OCI-M2 (cell line): ENCODE measurements around the gene SOAT2.
"Not testable (repeated sequence)": the region's sequence is repeated elsewhere in the genome, so short reads cannot be mapped to it uniquely, and the experiment has no call there.

Experiments
- DNase-seq: peaks from one replicate; lab custom pipeline; 2025; ENCODE audit not compliant: unreplicated experiment; lab: John Stamatoyannopoulos, UW

The SOAT2 gene

DNA sequence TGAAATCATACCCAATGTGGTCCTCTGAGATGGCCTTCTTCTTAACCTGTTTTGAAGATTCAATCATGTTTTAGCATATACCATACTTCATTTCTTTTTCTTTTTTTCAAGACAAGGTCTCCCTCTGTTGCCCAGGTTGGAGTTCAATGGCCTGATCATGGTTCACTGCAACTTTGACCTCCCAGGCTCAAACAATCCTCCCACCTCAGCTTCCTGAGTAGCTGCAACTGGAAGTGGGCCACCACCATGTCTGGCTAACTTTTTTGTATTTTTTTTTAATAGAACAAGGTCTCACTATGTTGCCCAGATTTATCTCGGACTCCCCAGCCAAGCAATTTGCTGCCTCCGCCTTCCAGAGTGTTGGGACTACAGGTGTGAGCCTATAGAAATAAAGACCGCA, 30.4 kb downstream of the SOAT2 start:
- no peak for DNase-seq

DNA sequence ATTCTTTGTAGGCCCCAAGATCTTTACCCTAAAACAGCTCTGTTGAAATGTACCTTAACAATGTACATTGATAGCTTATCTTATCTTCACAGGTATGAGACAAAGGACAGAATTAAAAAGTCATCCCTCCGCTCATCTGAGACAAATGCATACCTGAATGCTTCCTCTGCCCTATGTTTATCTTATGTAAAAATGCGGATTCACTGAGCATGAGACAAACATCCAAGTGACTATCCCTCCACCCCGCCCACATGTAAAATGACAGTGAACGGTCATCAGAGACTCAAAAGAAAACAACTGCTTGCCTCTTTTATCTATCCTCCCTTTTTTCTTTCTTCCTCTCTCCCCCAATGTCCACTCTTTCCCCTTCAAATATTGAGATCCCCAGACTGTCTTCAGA, 40.1 kb downstream of the SOAT2 start:
- no peak for DNase-seq

DNA sequence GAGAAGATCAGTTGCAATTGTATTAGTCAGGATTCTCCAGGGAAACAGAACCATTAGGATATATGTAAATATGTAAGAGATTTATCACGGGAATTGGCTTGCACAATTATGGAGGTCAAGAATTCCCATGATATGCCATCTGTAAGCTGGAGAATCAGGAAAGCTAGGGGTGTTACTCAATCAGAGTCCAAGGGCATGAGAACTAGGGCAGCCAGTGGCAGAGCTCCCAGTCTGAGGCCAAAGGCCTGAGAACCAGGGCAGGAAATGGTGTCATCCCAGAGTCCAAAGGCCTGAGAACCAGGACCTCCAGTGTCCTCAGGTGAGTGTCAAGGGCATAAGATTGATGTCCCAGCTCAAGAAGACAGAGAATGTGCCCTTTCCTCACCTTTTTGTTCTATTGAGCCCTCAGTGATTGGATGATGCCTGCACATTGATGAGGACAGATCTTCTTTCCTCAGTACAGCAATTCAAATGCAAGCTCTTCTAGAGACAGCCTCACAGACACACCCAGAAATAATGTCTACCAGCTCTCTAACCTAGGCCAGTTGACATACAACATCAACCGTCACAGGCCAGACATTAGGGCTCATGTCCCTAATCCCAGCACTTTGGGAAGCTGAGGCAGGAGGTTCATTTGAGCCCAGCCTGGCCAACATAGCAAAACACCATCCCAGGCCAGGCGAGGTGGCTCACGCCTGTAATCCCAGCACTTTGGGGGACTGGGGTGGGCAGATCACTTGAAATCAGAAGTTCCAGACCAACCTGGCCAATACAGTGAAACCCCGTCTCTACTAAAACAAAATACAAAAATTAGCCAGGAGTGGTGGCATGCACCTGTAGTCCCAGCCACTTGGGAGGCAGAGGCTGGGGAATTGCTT, 42.3 kb downstream of the SOAT2 start:
- DNase-seq: no peak

DNA sequence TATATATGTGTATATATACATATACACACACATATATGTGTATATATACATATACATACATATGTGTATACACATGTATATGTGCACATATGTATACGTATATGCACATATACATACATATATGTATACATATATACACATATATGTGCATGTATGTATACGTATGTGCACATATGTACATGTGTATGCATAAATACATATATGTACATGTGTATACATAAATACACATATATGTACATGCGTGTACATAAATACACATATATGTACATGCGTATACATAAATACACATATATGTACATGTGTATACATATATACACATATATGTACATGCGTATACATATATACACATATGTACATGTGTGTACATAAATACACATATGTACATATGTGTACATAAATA, 43.9 kb downstream of the SOAT2 start:
- no peak for DNase-seq

DNA sequence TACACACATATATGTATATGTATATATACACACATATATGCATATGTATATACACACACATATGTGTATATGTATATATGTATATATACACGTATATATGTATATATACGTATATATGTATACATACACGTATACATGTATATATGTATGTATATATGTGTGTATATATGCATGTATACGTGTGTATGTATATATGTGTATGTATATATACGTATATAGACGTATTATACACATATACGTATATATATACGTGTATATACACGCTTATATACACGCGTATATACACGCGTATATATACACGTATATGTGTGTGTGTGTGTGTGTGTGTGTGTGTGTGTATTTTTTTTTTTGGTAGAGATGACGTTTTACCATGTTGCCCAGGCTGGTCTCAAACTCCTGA, 44.4 kb downstream of the SOAT2 start:
- DNase-seq: no peak

DNA sequence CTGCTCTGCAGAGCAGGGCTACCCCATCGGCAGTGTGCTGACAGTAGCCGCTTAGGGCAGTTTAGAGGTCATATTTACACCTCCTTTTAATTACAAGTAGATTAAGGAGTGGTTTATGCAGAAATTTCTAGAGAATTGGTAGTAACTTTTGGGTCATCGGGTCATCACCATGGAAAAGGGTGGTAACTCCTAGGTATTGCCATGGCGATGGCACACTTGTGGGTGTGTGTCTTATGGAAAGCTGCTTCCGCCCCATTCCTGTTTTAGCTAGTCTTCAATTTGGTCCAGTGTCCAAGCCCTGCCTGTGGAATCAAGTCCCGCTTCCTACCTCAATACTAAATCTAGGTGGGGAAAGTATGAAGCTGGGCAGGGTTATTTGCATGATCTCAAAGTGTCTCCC, 47.8 kb downstream of the SOAT2 start:
- DNase-seq: no peak

DNA sequence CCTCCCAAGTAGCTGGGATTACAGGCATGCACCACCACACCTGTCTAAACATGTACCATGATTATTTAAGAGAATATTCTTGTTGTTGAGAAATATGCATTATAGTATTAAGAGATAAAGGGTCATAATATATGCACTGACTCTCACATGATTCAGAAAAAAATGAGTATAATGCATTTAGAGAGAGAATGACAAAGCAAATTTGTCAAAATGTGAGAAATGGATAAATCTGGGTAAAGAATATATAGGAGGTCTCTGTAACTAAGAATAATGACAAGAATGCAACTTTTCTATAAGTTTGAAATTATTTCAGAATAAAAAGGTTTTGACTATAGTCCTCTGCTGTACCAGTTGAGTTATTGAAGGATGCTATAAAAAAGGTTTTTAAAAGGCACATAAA, 49.1 kb downstream of the SOAT2 start:
- no peak for DNase-seq

DNA sequence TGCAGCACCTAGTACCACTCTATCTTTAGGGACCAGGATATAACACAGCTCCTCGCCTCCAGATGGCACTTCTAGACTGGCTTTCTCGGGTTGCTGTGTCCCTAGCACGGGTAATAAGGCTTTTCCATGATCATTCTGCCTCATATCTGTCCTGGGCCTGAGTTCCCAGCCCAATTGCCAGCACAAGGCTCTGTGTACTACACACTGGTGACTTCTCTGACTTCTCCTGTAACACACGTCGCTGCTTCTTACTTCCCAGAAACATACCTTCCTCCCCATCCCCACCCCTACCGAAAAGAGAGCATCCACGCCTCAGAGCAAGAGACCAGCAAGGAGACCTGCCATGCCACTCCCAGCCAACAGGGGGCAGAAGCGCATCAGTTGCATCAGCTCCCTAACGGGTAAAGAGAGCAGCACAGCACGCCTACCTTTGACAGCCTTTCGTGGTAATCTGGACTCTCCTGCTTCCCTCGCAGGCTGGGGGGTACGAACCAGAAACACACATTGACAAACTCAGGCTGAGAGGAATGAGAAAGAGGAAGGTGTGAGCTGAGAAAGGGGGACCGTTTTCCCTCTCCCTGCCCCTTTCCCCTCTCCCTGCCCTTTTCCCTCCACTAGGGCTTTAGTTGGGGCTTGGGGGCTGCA, 56.0 kb downstream of the SOAT2 start:
- DNase-seq: peak; percentile 47

DNA sequence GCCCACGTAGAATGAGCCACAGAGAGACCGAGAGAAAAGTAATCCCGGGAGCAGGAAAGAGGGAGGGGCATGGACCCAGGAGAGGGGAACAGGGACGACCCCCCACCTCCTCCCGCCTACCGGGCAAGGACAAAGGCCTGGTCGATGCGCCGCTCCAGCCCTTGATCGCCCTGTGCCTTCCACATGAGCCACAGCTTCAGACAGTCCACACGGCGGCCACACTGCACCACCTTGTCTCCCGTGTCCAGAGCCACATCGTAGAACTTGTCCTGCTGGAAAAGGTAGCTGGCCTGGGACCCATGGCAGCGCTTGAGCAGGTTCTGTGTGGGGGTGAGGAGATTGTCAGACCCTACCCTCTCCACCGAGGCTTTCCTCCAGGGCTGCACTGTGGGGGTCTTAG, 56.7 kb downstream of the SOAT2 start:
- DNase-seq: no peak

DNA sequence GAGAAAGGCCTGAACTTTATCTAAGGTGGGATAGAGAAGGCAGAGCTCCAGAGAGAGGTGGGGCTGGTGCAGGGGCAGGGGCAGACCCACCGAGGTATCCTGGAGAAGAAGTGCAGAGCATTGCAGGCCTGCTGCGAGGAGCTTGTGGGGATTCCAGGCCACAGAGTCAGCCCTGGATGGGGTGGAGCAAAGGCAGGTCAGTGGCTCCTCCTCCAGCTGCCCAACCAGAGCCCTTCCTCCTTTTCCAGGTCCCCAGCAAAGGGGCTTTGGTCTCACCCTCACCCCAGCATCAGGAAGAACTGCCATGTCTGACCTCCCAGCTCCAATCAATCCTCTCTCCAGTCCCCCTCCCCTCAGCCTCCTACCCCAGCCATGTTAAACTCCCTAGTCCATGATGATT, 57.4 kb downstream of the SOAT2 start:
- no peak for DNase-seq

DNA sequence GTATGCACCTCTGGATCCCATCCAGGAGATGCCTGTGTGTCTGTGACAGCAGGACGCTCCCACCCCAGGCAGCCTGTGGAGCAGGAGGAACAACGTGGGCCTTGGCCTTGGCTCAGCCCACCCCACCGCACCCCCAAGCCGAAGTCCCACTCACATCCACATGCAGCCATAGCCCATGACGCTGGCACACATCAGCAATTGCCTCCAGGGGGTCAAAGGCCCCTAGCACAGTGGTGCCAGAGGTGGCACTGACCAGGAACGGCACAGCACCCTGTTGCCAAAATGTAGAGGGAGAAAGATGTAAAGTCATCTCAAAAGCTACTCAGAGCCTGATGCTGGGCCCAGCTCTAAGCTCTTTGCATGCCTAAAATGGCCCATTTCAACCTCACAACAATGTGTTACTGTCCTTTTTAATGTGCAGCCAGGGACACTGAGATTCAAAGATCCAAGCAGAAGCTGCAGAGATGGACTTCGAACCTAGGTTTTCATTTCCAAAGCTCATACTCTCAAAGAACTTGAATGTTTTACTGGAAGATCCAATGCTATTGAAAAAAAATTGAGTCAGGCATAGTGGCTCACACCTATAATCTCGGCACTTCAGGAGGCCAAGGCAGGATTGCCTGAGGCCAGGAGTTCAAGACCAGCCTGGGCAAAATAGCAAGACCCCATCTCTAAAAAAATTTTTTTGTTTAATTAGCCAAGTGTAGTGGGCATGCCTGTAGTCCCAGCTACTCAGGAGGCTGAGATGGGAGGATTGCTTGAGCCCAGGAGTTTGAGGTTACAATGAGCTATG, 58.0 kb downstream of the SOAT2 start:
- DNase-seq: no peak

DNA sequence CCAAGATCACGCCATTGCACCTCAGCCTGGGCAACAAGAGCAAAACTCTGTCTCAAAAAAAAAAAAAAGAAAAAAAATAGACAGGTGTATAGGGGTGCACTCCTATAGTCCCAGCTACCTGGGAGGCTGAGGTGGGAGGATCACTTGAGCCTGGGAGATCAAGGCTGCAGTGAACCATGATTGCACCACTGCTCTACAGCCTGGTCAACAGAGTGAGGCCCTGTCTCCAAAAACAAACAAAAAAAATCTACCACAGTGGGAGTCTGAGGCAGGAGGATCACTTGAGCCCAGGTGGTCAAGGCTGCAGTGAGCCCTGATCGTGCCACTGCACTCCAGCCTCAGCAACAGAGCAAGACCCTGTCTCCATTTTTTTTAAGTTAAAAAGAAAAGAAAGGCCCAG, 59.7 kb downstream of the SOAT2 start:
- DNase-seq: not testable (repeated sequence)

DNA sequence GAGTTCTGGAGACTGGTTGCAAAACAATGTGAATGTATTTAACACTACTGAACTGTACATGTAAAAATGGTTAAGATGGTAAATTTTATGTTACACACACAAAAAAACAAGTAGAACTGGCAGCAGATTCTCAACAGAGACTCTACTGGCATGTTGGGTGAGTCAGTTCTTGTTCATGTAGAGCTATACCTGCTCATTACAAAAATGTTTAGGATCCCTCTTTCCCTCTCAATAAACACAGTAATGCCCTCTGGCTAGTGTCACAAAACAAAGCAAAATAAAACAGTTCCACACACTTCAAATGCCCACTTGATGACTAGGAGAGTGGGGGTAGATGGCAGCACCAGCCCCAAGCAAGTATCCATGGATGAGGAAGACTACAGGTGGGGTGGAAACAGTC, 63.6 kb downstream of the SOAT2 start:
- DNase-seq: no peak

DNA sequence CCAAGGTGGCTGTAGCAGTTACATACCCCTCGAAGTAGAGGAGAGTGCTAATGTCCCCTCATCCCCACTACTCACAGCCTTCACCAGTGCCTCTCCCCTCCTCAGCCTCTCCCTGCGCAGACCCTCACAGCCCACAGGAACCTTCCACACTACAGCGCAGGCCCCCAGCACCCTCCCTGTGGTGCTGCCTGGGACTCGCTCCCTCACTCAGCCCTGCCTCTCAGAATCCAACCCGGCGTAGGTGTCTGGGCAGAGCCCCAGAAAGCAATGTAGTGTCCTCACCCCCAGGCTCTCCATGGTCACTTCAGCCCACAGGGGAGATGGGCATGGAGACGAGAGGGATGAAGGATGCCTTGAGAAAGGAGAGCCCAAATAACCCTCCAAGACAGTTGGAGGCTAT, 66.4 kb downstream of the SOAT2 start:
- no peak for DNase-seq

DNA sequence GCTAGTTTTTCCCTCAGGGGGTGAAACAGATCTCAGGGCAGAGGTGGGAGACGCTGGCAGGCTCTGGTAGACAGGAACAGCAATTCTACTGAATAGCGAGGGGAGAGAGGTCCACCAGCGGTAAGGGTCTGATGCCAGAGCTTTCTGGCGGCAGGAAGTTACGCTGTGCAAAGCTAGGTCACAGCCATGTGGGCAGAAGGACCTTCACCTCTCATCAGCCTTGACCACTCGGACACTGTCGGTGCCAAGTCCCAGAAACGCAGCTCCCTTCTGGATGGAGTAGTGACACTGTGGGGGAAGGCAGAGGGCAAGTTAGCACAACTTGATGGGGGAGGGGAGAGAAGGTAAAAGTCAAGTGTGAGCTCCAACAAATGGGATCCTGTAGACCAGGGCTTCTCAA, 66.9 kb downstream of the SOAT2 start:
- no peak for DNase-seq

DNA sequence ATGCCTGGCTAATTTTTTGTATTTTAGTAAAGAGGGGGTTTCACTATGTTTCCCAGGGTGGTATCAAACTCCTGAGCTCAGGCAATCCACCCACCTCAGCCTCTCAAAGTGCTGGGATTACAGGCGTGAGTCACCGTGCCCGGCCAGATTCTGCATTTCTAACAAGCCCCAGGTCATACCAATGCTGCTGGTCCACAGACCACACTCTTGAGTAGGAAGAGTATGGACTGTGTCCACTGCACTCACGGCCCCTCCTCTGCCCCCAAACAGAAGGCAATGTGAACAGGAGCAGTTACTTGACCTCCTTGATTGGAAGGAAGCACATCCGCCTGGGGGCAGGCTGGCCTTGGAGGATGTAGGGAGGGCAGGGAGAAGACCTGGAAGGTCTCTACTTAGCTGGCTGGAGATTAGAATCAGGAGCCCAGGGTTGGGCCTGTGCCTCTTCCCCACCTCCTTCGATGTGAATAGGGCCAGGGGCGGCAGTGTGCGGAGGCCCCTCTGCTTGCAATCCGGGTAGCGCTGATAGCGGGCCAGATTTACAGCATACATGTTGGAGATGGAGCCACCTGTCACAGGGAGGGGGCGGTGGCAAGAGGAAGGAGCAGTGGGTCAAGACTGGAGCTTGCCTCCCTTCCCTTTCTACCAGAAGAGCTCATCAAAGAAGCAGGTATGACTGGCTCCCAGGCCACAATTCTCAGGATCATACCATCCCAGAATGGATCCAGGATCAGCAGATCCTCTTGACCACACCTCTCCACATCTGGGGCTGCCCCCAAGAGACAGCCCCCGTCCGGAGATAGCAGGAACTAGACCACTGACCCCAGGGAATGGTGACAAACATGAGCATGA, 67.8 kb downstream of the SOAT2 start:
- DNase-seq: no peak

DNA sequence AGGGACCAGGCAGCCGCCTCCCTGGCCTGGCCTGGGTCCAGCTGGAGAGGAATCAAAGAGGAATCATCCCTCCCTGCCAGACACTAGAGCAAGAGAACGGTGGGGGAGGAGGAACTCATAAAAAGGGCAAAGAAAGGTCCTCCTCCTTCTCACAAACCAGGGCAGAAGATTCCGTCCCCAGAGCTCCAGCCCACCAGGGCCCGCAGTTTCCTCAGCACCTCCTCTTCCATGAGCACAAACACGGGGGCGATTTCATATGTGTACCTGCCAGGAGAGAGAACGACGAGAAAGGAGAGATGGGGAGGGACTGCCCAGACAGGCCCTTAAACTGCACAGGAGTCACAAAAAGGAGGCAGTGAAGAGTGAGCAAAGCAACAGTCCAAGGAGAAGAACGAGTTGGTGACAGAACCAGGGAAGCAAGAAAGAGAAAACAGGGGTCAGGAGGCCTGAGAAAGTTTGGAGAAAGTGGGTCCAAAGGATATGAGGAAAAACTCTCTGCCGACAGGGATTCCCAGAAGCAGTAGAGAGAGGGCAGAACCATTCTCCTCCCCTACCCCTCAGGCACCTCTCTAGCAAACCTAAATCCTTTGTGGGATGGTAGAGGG, 68.5 kb downstream of the SOAT2 start:
- no peak for DNase-seq

DNA sequence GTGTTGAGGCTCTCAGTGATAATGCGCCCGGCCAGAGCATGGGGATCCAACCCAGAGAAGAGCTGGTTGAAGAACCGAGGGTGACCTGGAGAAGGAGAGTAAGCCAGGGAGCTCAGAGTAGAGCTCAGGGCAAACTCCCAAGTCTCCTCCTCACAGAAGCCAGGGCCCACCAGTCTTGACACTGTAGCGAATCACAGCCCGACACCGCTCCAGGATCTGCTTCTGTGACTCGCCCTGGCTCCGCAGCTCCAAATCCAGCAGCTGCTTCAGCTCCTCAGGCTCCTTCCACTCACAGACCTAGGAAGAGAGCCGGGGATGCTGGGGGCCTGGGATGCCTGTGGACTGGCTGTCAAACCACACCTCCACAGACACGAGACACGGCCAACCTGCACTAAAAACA, 69.1 kb downstream of the SOAT2 start:
- no peak for DNase-seq

DNA sequence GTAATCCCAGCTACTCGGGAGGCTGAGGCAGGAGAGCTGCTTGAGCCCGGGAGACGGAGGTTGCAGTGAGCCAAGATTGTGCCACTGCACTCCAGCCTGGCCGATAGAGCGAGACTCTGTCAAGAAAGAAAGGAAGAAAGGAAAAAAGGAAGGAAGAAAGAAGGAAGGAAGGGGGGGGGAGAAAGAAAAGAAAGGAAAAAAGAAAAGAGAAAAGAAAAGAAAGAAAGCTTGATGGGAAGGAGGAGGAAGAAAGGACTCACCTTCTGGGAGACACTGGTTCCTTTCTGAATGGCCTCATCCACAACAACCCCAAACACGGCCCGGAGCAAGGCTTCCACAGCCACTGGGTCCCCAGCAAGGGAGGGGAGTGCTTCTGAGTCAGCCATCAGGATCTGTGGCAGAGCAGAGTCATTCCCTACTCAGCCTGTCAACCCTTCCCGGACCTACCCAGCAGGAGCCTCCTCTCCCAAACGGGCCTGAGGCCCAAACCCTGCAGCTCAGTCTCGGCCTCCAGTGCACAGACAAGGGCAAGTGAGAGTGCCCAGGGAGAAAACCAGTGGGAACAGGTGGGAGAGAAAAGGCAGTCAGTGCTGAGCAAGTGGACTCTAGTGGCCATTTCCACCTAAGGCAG, 69.9 kb downstream of the SOAT2 start:
- no peak for DNase-seq
